ENCODE measurements around the gene GTF2H1.

GTF2H1 gene

DNA sequence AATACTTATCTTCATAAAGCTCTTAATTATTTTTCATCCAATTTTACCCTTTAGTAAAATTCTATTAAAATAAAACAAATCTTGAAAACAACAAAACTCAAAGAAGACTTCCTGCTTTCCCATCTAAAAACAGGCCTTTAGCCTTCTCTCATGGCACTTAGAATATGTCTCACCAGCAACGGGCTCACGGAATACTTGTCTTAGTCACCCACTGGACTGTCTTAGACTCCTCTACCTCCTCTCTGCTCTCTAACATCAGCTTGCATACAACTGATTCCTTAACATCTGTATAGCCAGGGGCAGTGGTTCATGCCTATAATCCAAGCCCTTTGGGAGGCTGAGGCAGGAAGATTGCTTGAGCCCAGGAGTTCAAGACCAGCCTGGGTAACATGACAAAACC is 14.1 kb upstream of the GTF2H1 start:
- Histone ChIP-seq H3K9me3 (ENCODE audit: severe bottlenecking) (no peaks in the 10 kb centered on the region), H3K36me3 (peaks cover 65% of the 10 kb centered on the region), H3K27ac (no peak overlapping the region), H3K27me3 (ENCODE audit: insufficient read depth, low read depth, severe bottlenecking) (no peaks in the 10 kb centered on the region), H3K4me3 (ENCODE audit: low read depth, low read length) (no peak overlapping the region)
- DNase-seq = no peak
- TF ChIP-seq, protein P1, sequence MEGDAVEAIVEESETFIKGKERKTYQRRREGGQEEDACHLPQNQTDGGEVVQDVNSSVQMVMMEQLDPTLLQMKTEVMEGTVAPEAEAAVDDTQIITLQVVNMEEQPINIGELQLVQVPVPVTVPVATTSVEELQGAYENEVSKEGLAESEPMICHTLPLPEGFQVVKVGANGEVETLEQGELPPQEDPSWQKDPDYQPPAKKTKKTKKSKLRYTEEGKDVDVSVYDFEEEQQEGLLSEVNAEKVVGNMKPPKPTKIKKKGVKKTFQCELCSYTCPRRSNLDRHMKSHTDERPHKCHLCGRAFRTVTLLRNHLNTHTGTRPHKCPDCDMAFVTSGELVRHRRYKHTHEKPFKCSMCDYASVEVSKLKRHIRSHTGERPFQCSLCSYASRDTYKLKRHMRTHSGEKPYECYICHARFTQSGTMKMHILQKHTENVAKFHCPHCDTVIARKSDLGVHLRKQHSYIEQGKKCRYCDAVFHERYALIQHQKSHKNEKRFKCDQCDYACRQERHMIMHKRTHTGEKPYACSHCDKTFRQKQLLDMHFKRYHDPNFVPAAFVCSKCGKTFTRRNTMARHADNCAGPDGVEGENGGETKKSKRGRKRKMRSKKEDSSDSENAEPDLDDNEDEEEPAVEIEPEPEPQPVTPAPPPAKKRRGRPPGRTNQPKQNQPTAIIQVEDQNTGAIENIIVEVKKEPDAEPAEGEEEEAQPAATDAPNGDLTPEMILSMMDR (IDR thresholded peaks at IDR 0.05; ENCODE audit: low read depth, low read length) = no peak

GRCh38 chr11:18309691-18310090 is 12.7 kb upstream of the GTF2H1 start:
- no peak for DNase-seq
- Histone ChIP-seq H3K27ac (no peak overlapping the region), H3K36me3 (peaks cover 57% of the 10 kb centered on the region), H3K27me3 (ENCODE audit: insufficient read depth, low read depth, severe bottlenecking) (no peaks in the 10 kb centered on the region), H3K4me3 (ENCODE audit: low read depth, low read length) (no peak overlapping the region), H3K9me3 (ENCODE audit: severe bottlenecking) (no peaks in the 10 kb centered on the region)
- TF ChIP-seq, protein P1 (IDR thresholded peaks at IDR 0.05; ENCODE audit: low read depth, low read length) = no peak

DNA sequence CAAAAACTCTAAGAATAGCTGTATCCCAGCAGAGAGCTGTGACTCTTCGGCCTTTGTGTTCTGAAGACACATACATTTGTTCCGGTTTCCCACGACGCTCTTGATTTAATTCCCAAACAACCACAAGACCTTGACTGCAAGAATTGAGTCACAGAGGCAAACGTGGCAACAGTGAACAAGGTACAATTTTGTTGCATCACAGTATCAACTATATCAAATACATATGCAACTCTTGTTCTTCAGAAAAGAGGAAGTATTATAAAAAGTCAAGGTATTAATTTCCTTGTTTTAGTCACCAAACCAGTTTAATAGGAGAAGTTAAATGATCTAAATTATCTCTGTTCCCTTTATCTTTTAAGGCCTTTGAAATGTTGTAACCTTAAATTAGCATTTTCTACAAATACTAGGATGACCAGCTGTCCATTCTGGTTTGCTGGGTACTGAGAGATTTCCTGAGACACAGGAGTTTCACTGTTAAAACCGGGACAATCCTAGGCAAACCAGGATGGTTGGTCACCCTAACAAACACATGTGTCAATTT is 11.5 kb upstream of the GTF2H1 start:
- H3K4me3 ChIP-seq (ENCODE audit: low read depth, low read length) = no peak overlapping the region
- TF ChIP-seq, protein P1 (IDR thresholded peaks at IDR 0.05; ENCODE audit: low read depth, low read length) = no peak
- peaks cover 46% of the 10 kb centered on the region for H3K36me3 ChIP-seq
- H3K27ac ChIP-seq = no peak overlapping the region
- H3K9me3 ChIP-seq (ENCODE audit: severe bottlenecking) = no peaks in the 10 kb centered on the region
- H3K27me3 ChIP-seq (ENCODE audit: insufficient read depth, low read depth, severe bottlenecking) = no peaks in the 10 kb centered on the region
- DNase-seq = no peak

DNA sequence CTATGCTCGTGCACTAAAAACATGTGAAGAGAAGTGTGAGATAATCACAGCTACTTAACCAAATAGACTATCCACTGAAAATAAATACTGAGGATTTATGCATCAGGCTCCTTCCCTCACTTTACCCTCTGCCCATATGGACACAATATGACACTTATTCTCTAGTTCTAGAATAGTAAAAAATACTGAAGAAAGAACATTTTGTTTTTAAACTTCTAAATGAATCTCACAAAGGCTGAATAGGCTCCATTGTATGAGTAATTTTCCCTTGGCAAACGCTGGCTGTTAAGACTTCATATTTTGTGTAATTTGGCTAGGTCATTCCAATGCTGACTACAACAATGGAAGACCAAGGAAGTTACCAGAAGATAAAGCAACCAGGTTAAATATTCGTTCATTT is 10.4 kb upstream of the GTF2H1 start:
- H3K36me3 ChIP-seq = peaks cover 43% of the 10 kb centered on the region

GRCh38 chr11:18312663-18313420 is 9.5 kb upstream of the GTF2H1 start:
- TF ChIP-seq, protein P1 (IDR thresholded peaks at IDR 0.05; ENCODE audit: low read depth, low read length) = no peak
- H3K27ac ChIP-seq = no peak overlapping the region

More for the DNA sequence above, 10.4 kb upstream of the GTF2H1 start:
- no peaks in the 10 kb centered on the region for H3K27me3 ChIP-seq (ENCODE audit: insufficient read depth, low read depth, severe bottlenecking)
- H3K4me3 ChIP-seq (ENCODE audit: low read depth, low read length) = no peak overlapping the region
- no peak overlapping the region for H3K27ac ChIP-seq
- no peak for DNase-seq
- H3K9me3 ChIP-seq (ENCODE audit: severe bottlenecking) = no peaks in the 10 kb centered on the region
- TF ChIP-seq, protein P1 (IDR thresholded peaks at IDR 0.05; ENCODE audit: low read depth, low read length) = no peak

More at GRCh38 chr11:18312663-18313420, 9.5 kb upstream of the GTF2H1 start:
- Histone ChIP-seq H3K4me3 (ENCODE audit: low read depth, low read length) (no peak overlapping the region), H3K9me3 (ENCODE audit: severe bottlenecking) (no peaks in the 10 kb centered on the region), H3K27me3 (ENCODE audit: insufficient read depth, low read depth, severe bottlenecking) (no peaks in the 10 kb centered on the region), H3K36me3 (peaks cover 38% of the 10 kb centered on the region)
- DNase-seq = no peak

Data from WERI-Rb-1 (cell line).